HCT116 (cell line): ENCODE measurements around the gene MARCHF6. TPM values are rescaled to one million over a fixed set of nuclear protein-coding genes. Genes with fewer than 3 reads are reported as not detected.
A peak's percentile ranks its signal among the peaks of the same experiment; 100 is the strongest.

Experiments used
- ATAC-seq: fragments of 200-7000 bp; cut with Tn5 transposase; 2 replicates; pipeline ENCODE4 v1.9.1; 2020; ENCODE audit warnings: mild to moderate bottlenecking, moderate library complexity
- BruUV-seq: library from RNA; stranded (reverse); fragments of 400-500 nt; replicated peaks from 2 replicates; lab custom pipeline; 2021; lab: Mats Ljungman, UMichigan
- CTCF ChIA-PET: fragments of 300-600 bp; sonication (Branson Sonifier 250); formaldehyde crosslinking; loops from one replicate; lab custom pipeline; 2021; ENCODE audit warnings: antibody characterized with exemption; lab: Charles Lee
- POLR2A ChIA-PET: fragments of 300-600, 350-600 bp; sonication (Branson Sonifier 250); formaldehyde crosslinking; loops from one replicate; lab custom pipeline; 2021; ENCODE audit warnings: antibody characterized with exemption; lab: Charles Lee
- RAD21 ChIA-PET, 2 experiments: fragments of 300-600 bp; sonication (Branson Sonifier 250); formaldehyde crosslinking; loops; one replicate each; lab custom pipeline; 2023; ENCODE audit warnings: low total read pairs in 2 of 2; ENCODE audit not compliant: uncharacterized antibody in 2 of 2, unreplicated experiment in 2 of 2, low non-redundant PET in 1 of 2; lab: Charles Lee
- DNase-seq: peaks from one replicate; pipeline ENCODE4 v3.0.0-alpha.2; 2010; ENCODE audit warnings: low read depth, low spot score
- H2AFZ ChIP-seq: fragments of 200-600 bp; shearing (Covaris generic), sonication (generic); 2 replicates; pipeline ENCODE4 v1.6.1; 2017; ENCODE audit warnings: low read depth, mixed run types, mixed read lengths, antibody characterized with exemption, low read length; ENCODE audit not compliant: poor library complexity, severe bottlenecking
- H3K27ac ChIP-seq: 2 replicates; pipeline ENCODE4 v1.5.1; 2012; ENCODE audit warnings: low read depth, low read length
- H3K27me3 ChIP-seq: fragments of 200-600 bp; sonication (generic); 2 replicates; pipeline ENCODE4 v1.6.1; 2016; ENCODE audit warnings: mixed run types, low read length, mixed read lengths; ENCODE audit not compliant: insufficient read depth
- H3K36me3 ChIP-seq, 2 experiments: fragments of 200-500 bp in 1 of 2; fragments of 200-600 bp in 1 of 2; sonication (Bioruptor generic) in 1 of 2; sonication (generic) in 1 of 2; 2 replicates each; pipeline versions ENCODE4 v1.5.1 to v1.6.1; 2014 to 2016; ENCODE audit warnings: low read length in 2 of 2, inconsistent platforms in 1 of 2, mixed read lengths in 1 of 2, mixed run types in 1 of 2; ENCODE audit not compliant: insufficient read depth in 2 of 2, control insufficient read depth in 1 of 2
- H3K4me1 ChIP-seq, 2 experiments: fragments of 200-600 bp in 1 of 2; sonication (generic) in 1 of 2; 2 replicates each; pipeline versions ENCODE4 v1.5.1 to v1.6.1; 2012 to 2017; ENCODE audit warnings: low read length in 2 of 2, inconsistent platforms in 1 of 2, mild to moderate bottlenecking in 1 of 2, mixed read lengths in 1 of 2, mixed run types in 1 of 2, moderate library complexity in 1 of 2; ENCODE audit not compliant: insufficient read depth in 2 of 2, control insufficient read depth in 1 of 2
- H3K4me2 ChIP-seq: fragments of 200-600 bp; sonication (generic); 2 replicates; pipeline ENCODE4 v1.6.1; 2017; ENCODE audit warnings: mixed run types, low read length, mixed read lengths
- H3K4me3 ChIP-seq, 2 experiments: fragments of 200-600 bp in 1 of 2; sonication (generic) in 1 of 2; replicated peaks in 1 of 2; 2 replicates each; pipeline ENCODE4 v1.5.1; 2011 to 2016; ENCODE audit warnings: low read length in 2 of 2, control low read depth in 1 of 2, low read depth in 1 of 2, mild to moderate bottlenecking in 1 of 2, mixed read lengths in 1 of 2, mixed run types in 1 of 2
- H3K79me2 ChIP-seq: fragments of 200-600 bp; sonication (generic); 2 replicates; pipeline ENCODE4 v1.6.1; 2017; ENCODE audit warnings: mild to moderate bottlenecking, mixed run types, low read length, moderate library complexity, mixed read lengths; ENCODE audit not compliant: insufficient read depth
- H3K9ac ChIP-seq: fragments of 200-600 bp; sonication (generic); 2 replicates; pipeline ENCODE4 v1.6.1; 2016; ENCODE audit warnings: low read length, mixed read lengths
- H3K9me2 ChIP-seq: fragments of 200-600 bp; sonication (generic), shearing (Covaris generic); 2 replicates; pipeline ENCODE4 v1.6.1; 2017; ENCODE audit warnings: mixed run types, mild to moderate bottlenecking, moderate library complexity; ENCODE audit not compliant: insufficient read depth
- H3K9me3 ChIP-seq, 2 experiments: fragments of 200-500 bp in 1 of 2; fragments of 200-600 bp in 1 of 2; sonication (Bioruptor generic) in 1 of 2; sonication (generic) in 1 of 2; 2 replicates each; pipeline ENCODE4 v1.6.1; 2014 to 2017; ENCODE audit warnings: low read length in 2 of 2, mixed read lengths in 2 of 2, inconsistent platforms in 1 of 2, low read depth in 1 of 2, mild to moderate bottlenecking in 1 of 2, mixed run types in 1 of 2, moderate library complexity in 1 of 2; ENCODE audit not compliant: control insufficient read depth in 1 of 2, insufficient read depth in 1 of 2
- H4K20me1 ChIP-seq: fragments of 200-600 bp; sonication (generic), shearing (Covaris generic); 2 replicates; pipeline ENCODE4 v1.6.1; 2017; ENCODE audit warnings: mixed run types, mild to moderate bottlenecking, moderate library complexity; ENCODE audit not compliant: insufficient read depth
- CBX3 ChIP-seq: IDR thresholded peaks from 2 replicates; pipeline ENCODE4 v1.6.1; 2012; ENCODE audit warnings: low read depth
- CEBPB ChIP-seq: IDR thresholded peaks from 2 replicates; pipeline ENCODE4 v1.6.1; 2012; ENCODE audit warnings: low read depth
- EGR1 ChIP-seq: IDR thresholded peaks from 2 replicates; pipeline ENCODE4 v1.6.1; 2012; ENCODE audit warnings: low read depth
- ELF1 ChIP-seq: IDR thresholded peaks from 2 replicates; pipeline ENCODE4 v1.6.1; 2012; ENCODE audit warnings: low read depth, borderline replicate concordance
- EZH2 ChIP-seq: fragments of 200-600 bp; sonication (generic); IDR thresholded peaks from 2 replicates; pipeline ENCODE4 v1.6.1; 2017; ENCODE audit warnings: antibody characterized with exemption, mixed run types
- FOSL1 ChIP-seq: IDR thresholded peaks from 2 replicates; pipeline ENCODE4 v1.6.1; 2012; ENCODE audit warnings: low read depth
- ZFX ChIP-seq: fragments of 450-650 bp; IDR thresholded peaks from 2 replicates; pipeline ENCODE4 v1.6.1; 2017
- intact Hi-C: fragments of 100-400 bp; cut with micrococcal nuclease; formaldehyde crosslinking; loops from 2 replicates; pipeline ENCODE4 v1.10.0; 2022
- total RNA-seq: library from RNA; stranded (reverse); gene quantifications from one replicate; pipeline ENCODE4 v1.2.1, GENCODE V29; 2021; ENCODE audit not compliant: unreplicated experiment
- TF ChIP-seq, protein P1 (sequence below): IDR thresholded peaks from 2 replicates; pipeline ENCODE4 v1.6.1; 2012
- TF ChIP-seq, protein P2 (sequence below): IDR thresholded peaks from 2 replicates; pipeline ENCODE4 v1.6.1; 2012

Gene MARCHF6
- total RNA-seq, 1 experiment from 2014 or later = 144 TPM

DNA sequence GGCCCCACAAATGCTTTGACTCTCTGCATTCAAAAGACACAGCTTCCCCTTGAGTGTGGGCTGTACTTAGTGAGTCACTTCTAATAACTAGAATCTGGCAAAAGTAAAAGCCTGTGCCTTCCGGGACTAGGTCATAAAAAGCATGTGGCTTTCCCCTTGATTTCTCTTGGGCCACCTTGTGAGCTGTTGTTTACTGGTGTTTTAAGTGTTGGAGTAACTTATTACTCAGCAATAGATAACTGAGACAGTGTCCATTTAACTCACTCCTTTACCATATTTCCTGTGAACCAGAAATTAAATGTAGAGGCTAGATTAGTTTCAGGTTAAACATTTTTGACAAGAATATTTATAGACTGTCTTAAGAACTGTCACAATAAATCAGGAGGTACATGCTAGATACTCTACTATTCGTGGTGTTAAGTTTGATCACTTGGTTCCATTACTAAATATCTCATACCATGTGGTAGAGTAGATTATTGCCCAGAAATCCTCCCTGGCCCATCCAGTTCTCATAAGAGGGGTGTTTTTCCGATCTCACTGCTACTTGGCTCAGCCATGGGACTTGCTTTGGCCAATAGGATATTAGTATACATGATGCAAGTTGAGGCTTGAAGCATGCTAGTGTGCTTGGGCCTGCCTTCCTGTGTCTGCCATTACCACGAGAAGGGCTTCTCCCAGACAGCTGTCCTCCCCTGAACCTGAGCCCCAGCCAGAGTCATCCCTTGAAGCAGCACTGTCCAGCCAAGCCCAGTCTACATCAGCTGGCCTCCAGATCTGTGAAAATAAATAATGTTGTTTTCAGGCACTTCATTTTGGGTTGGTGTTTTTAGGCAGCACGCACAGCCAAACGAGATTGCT, 35.4 kb upstream of the MARCHF6 start:
- Histone ChIP-seq H3K4me1 (peaks cover 2 to 19% of the 10 kb centered on the region in 2 experiments; a peak in 3 of 4 replicates), H3K9me3 (no peaks in the 10 kb centered on the region), H2AFZ (peak overlapping the region; percentile 53), H4K20me1 (no peaks in the 10 kb centered on the region), H3K9ac (no peak overlapping the region), H3K4me3 (no peak overlapping the region), H3K79me2 (no peaks in the 10 kb centered on the region)
- RAD21 ChIA-PET = no interaction called here
- DNase-seq (no peak), ATAC-seq (peak; percentile 52)
- BruUV-seq = no TSS peak
- TF ChIP-seq FOSL1 = peak; percentile 34; the same call in 1 of the 2 replicates
- no peak for TF ChIP-seq EGR1
- TF ChIP-seq, protein P1, sequence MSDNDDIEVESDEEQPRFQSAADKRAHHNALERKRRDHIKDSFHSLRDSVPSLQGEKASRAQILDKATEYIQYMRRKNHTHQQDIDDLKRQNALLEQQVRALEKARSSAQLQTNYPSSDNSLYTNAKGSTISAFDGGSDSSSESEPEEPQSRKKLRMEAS = peak; percentile 73; the same call in 1 of the 2 replicates
- TF ChIP-seq ZFX = no peak
- TF ChIP-seq CBX3 = peak; percentile 63
- TF ChIP-seq, all 23 proteins: peak for 3
- intact Hi-C loops = no loop called here
- H3K36me3 ChIP-seq = no peaks in the 10 kb centered on the region
- ChIA-PET POLR2A (interaction anchor here (1.0 to 1.4 kb wide), 2 partner anchors 10 to 36 kb away, joined by 3 to 4 read pairs; partner anchors contain the start of gene MARCHF6), CTCF (interaction anchor here (0.9 kb wide), 2 partner anchors 9 to 34 kb away, joined by 3 read pairs; no protein-coding TSS in a partner anchor)
- H3K27ac ChIP-seq = no peak overlapping the region
- 0 out of 2 replicates have a peak overlapping the region, but pooled peaks have one; percentile 10 for H3K4me2 ChIP-seq
- H3K27me3 ChIP-seq = no peaks in the 10 kb centered on the region
- no peaks in the 10 kb centered on the region for H3K9me2 ChIP-seq

- Histone ChIP-seq H3K4me3 (no peak overlapping the region), H3K27ac (no peak overlapping the region), H3K9me3 (no peaks in the 10 kb centered on the region), H3K4me2 (no peak overlapping the region), H3K9me2 (no peaks in the 10 kb centered on the region), H2AFZ (no peak overlapping the region), H3K9ac (no peak overlapping the region), H3K79me2 (no peaks in the 10 kb centered on the region), H4K20me1 (no peaks in the 10 kb centered on the region), H3K4me1 (peaks cover 2 to 19% of the 10 kb centered on the region in 2 experiments; a peak in 3 of 4 replicates), H3K27me3 (no peaks in the 10 kb centered on the region), H3K36me3 (no peaks in the 10 kb centered on the region)
- no peak for TF ChIP-seq CBX3
- TF ChIP-seq, protein P2, sequence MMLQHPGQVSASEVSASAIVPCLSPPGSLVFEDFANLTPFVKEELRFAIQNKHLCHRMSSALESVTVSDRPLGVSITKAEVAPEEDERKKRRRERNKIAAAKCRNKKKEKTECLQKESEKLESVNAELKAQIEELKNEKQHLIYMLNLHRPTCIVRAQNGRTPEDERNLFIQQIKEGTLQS = no peak
- no peak for TF ChIP-seq EZH2
- TF ChIP-seq CEBPB = no peak
- TF ChIP-seq ELF1 = no peak
- ChIA-PET CTCF (interaction anchor here (0.9 kb wide), 2 partner anchors 11 to 35 kb away, joined by 3 read pairs; no protein-coding TSS in a partner anchor), POLR2A (no interaction called here), RAD21 (no interaction called here)
- BruUV-seq = no TSS peak
- DNase-seq (no peak), ATAC-seq (no peak; the same call in 1 of the 2 replicates)
- intact Hi-C loops = no loop called here
These were observed 34.2 kb upstream of the MARCHF6 start for GRCh38 chr5:10319202-10319851.
